ENCODE data around the gene CMSS1.

GRCh38 chr3:100046986-100047385, 229.3 kb downstream of the CMSS1 start:
- TF ChIP-seq, protein P1, sequence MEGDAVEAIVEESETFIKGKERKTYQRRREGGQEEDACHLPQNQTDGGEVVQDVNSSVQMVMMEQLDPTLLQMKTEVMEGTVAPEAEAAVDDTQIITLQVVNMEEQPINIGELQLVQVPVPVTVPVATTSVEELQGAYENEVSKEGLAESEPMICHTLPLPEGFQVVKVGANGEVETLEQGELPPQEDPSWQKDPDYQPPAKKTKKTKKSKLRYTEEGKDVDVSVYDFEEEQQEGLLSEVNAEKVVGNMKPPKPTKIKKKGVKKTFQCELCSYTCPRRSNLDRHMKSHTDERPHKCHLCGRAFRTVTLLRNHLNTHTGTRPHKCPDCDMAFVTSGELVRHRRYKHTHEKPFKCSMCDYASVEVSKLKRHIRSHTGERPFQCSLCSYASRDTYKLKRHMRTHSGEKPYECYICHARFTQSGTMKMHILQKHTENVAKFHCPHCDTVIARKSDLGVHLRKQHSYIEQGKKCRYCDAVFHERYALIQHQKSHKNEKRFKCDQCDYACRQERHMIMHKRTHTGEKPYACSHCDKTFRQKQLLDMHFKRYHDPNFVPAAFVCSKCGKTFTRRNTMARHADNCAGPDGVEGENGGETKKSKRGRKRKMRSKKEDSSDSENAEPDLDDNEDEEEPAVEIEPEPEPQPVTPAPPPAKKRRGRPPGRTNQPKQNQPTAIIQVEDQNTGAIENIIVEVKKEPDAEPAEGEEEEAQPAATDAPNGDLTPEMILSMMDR (IDR thresholded peaks at IDR 0.05): no peak
- no peak for TF ChIP-seq POLR2A (IDR thresholded peaks at IDR 0.05)

Measured in uterus (tissue), 2 donors.